Fibroblast of the conjunctiva (primary cell): ENCODE results near the gene ZNF133.

Experiments
- DNase-seq: peaks from one replicate; pipeline ENCODE4 v3.0.0-alpha.2; 2010; ENCODE audit warnings: low read depth

Gene ZNF133

DNA sequence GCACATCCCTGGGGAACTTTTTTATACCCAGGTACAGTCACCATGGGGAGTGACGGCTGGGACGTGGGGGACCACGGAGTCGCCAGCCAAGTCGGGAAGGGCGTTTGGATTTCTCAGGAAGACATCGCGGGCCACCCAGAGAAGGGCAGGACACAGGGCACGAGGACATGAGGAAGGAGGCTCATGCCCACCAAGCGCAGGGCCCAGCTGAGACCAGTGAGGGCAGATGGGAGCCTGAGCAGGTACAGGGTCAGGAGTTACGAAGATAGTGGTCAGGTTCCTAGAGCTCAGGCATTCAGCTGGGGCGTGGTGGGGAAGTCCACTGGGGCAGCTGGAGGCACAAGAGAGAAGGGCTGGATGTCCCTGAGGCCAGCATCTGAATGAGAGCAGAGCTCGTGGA, 74.6 kb downstream of the ZNF133 start:
- DNase-seq, result no peak

- no peak for DNase-seq
These were observed 75.4 kb downstream of the ZNF133 start for GRCh38 chr20:18363708-18364107.

GRCh38 chr20:18364768-18365167, 76.4 kb downstream of the ZNF133 start:
- DNase-seq, result no peak
